OCI-LY7 (cell line): ENCODE results near the gene GNA15.

ENCODE experiments used
- CTCF ChIP-seq: fragments of 200-600 bp; sonication (generic); conservative IDR thresholded peaks from 2 replicates; pipeline ENCODE4 v1.5.1; 2014; ENCODE audit warnings: mild to moderate bottlenecking, antibody characterized with exemption, low read length, moderate library complexity, mixed read lengths
- EZH2phosphoT487 ChIP-seq: fragments of 200-600 bp; sonication (generic); IDR thresholded peaks from 2 replicates; pipeline ENCODE4 v1.6.1; 2018; ENCODE audit warnings: low read depth, borderline replicate concordance, mild to moderate bottlenecking, mixed run types, antibody characterized with exemption, low read length, moderate library complexity, mixed read lengths

GRCh38 chr19:3142781-3143337 lies 7.0 kb downstream of the GNA15 start:
- no peak for TF ChIP-seq CTCF
- no peak for TF ChIP-seq EZH2phosphoT487
